CD4-positive, CD25-positive, alpha-beta regulatory T cell (primary cell): Measurements from ENCODE around the gene AKAP8L. TPM values are rescaled to one million over a fixed set of nuclear protein-coding genes. Genes with fewer than 3 reads are reported as not detected.
"Not testable (repeated sequence)": the region's sequence is repeated elsewhere in the genome, so short reads cannot be mapped to it uniquely, and the experiment has no call there.

ENCODE experiments used
- ATAC-seq, 2 donors: fragments of 150-1000 bp; cut with Tn5 transposase; one replicate each; pipeline ENCODE4 v1.10.0; 2021; ENCODE audit warnings: low read depth in 2 of 2, moderate number of reproducible peaks in 2 of 2, moderate library complexity in 1 of 2
- DNase-seq, 3 donors: peaks; one replicate each; pipeline versions ENCODE4 v3.0.0 to v3.0.0-alpha.2; 2012 to 2022; ENCODE audit warnings: mixed read lengths in 1 of 3
- H3K27ac ChIP-seq: one replicate; pipeline ENCODE4 v1.7.0; 2013; ENCODE audit warnings: mild to moderate bottlenecking, low read length; ENCODE audit not compliant: insufficient read depth, poor library complexity, severe bottlenecking
- H3K27me3 ChIP-seq: one replicate; pipeline ENCODE4 v1.7.0; 2013; ENCODE audit warnings: low read length; ENCODE audit not compliant: control insufficient read depth, insufficient read depth
- H3K36me3 ChIP-seq: one replicate; pipeline ENCODE4 v1.7.0; 2013; ENCODE audit warnings: mild to moderate bottlenecking, low read length, moderate library complexity; ENCODE audit not compliant: control insufficient read depth, insufficient read depth
- H3K4me1 ChIP-seq: 2 replicates; pipeline ENCODE4 v1.7.0; 2013; ENCODE audit warnings: mild to moderate bottlenecking, low read length; ENCODE audit not compliant: insufficient read depth, control insufficient read depth, poor library complexity, severe bottlenecking
- H3K4me3 ChIP-seq: one replicate; pipeline ENCODE4 v1.7.0; 2013; ENCODE audit warnings: low read depth, mild to moderate bottlenecking, low read length, moderate library complexity
- H3K9me3 ChIP-seq, 2 experiments: 1 replicate in 1 of 2; 2 replicates in 1 of 2; pipeline ENCODE4 v1.7.0; 2013; ENCODE audit warnings: low read length in 2 of 2, mild to moderate bottlenecking in 1 of 2, moderate library complexity in 1 of 2; ENCODE audit not compliant: control insufficient read depth in 2 of 2
- H3K27ac Mint-ChIP-seq, 3 donors: one replicate each; pipeline ENCODE4 v1.8.0; 2020 to 2022; ENCODE audit warnings: mild to moderate bottlenecking in 3 of 3, mixed read lengths in 3 of 3, moderate library complexity in 2 of 3
- H3K27me3 Mint-ChIP-seq: one replicate; pipeline ENCODE4 v1.8.0; 2022; ENCODE audit warnings: mild to moderate bottlenecking, mixed read lengths
- H3K36me3 Mint-ChIP-seq: one replicate; pipeline ENCODE4 v1.8.0; 2020; ENCODE audit warnings: mixed read lengths
- H3K4me1 Mint-ChIP-seq, 4 donors: one replicate each; pipeline ENCODE4 v1.8.0; 2020 to 2022; ENCODE audit warnings: mixed read lengths in 4 of 4, mild to moderate bottlenecking in 1 of 4
- H3K4me3 Mint-ChIP-seq, 4 donors: one replicate each; pipeline ENCODE4 v1.8.0; 2020 to 2022; ENCODE audit warnings: mild to moderate bottlenecking in 4 of 4, mixed read lengths in 4 of 4, moderate library complexity in 3 of 4
- H3K9me3 Mint-ChIP-seq, 7 donors: one replicate each; pipeline ENCODE4 v1.8.0; 2020 to 2022; ENCODE audit warnings: mixed read lengths in 7 of 7, mild to moderate bottlenecking in 3 of 7, moderate library complexity in 2 of 7
- polyA plus RNA-seq, 4 donors: library from polyadenylated mRNA; unstranded; fragments of 300-500 nt; fragmentation: Illumina TruSeq; gene quantifications; one replicate each; pipeline ENCODE4 v1.2.3, GENCODE V29; 2021
- total RNA-seq: library from RNA; stranded (reverse); gene quantifications from one replicate; pipeline ENCODE4 v1.2.3, GENCODE V29; 2022

Gene AKAP8L
- total and polyA plus RNA-seq, 5 donors from 2014 or later: 30.0 to 142 (median 37.7) TPM

GRCh38 chr19:15363791-15364190 lies 55.0 kb downstream of the AKAP8L start:
- H3K4me3 ChIP-seq, H3K27me3 Mint-ChIP-seq, H3K9me3 ChIP-seq, H3K4me3 Mint-ChIP-seq, H3K27me3 ChIP-seq, H3K9me3 Mint-ChIP-seq, DNase-seq, H3K27ac ChIP-seq, H3K4me1 ChIP-seq, H3K4me1 Mint-ChIP-seq, ATAC-seq, H3K27ac Mint-ChIP-seq: not testable (repeated sequence)
- peaks cover 22% of the 10 kb centered on the region for H3K36me3 Mint-ChIP-seq
- peaks cover 60% of the 10 kb centered on the region for H3K36me3 ChIP-seq

- not testable (repeated sequence) for H3K27me3 ChIP-seq, DNase-seq, H3K9me3 ChIP-seq, H3K27me3 Mint-ChIP-seq, H3K27ac ChIP-seq, H3K4me3 ChIP-seq, H3K4me1 Mint-ChIP-seq, H3K4me3 Mint-ChIP-seq, H3K9me3 Mint-ChIP-seq, H3K27ac Mint-ChIP-seq, ATAC-seq, H3K4me1 ChIP-seq
- H3K36me3 ChIP-seq: peaks cover 60% of the 10 kb centered on the region
- peaks cover 26% of the 10 kb centered on the region for H3K36me3 Mint-ChIP-seq
These were observed 55.7 kb downstream of the AKAP8L start for GRCh38 chr19:15363048-15363447.

- not testable (repeated sequence) for H3K27ac ChIP-seq, DNase-seq, H3K4me3 Mint-ChIP-seq, H3K27me3 ChIP-seq, H3K9me3 ChIP-seq, H3K4me3 ChIP-seq, H3K27ac Mint-ChIP-seq, H3K27me3 Mint-ChIP-seq, ATAC-seq, H3K4me1 ChIP-seq, H3K4me1 Mint-ChIP-seq, H3K9me3 Mint-ChIP-seq
- peaks cover 72% of the 10 kb centered on the region for H3K36me3 ChIP-seq
- H3K36me3 Mint-ChIP-seq: peaks cover 36% of the 10 kb centered on the region
These were observed 58.8 kb downstream of the AKAP8L start for GRCh38 chr19:15360015-15360414.

DNA sequence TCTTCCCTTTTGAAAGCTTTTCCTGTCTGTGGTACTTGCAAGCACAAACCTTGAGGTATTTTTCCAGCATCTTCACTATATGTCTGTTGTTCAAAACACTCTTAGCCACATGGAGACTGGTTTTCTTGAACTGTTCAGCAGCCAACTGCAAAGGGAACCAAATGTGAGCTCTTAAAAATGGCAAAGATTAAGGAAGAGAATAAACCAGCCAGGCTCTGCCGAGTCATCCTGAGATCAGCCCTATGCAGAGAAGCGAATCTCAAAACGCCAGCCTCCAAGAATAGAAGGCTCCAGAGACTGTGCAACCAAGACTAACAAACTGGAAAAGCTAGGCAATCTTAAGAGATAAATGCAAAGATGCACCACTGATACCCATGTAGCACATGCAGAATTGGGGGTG lies 59.9 kb downstream of the AKAP8L start:
- no peaks in the 10 kb centered on the region for H3K27me3 Mint-ChIP-seq
- H3K4me3 Mint-ChIP-seq: no peak overlapping the region
- Histone ChIP-seq H3K36me3 (peaks cover 75% of the 10 kb centered on the region), H3K9me3 (no peaks in the 10 kb centered on the region), H3K27me3 (no peaks in the 10 kb centered on the region), H3K27ac (no peak overlapping the region), H3K4me1 (peaks cover 6% of the 10 kb centered on the region), H3K4me3 (no peak overlapping the region)
- peaks cover 40% of the 10 kb centered on the region for H3K36me3 Mint-ChIP-seq
- no peaks in the 10 kb centered on the region for H3K9me3 Mint-ChIP-seq
- no peak for ATAC-seq
- peaks cover 0 to 8% (median 2%) of the 10 kb centered on the region in 4 donors for H3K4me1 Mint-ChIP-seq
- H3K27ac Mint-ChIP-seq: no peak overlapping the region
- DNase-seq: no peak

- no peak overlapping the region for H3K4me3 Mint-ChIP-seq
- DNase-seq (no peak), ATAC-seq (no peak)
- no peaks in the 10 kb centered on the region for H3K9me3 ChIP-seq
- peaks cover 6% of the 10 kb centered on the region for H3K4me1 ChIP-seq
- H3K9me3 Mint-ChIP-seq: no peaks in the 10 kb centered on the region
- H3K36me3 ChIP-seq: peaks cover 76% of the 10 kb centered on the region
- H3K4me1 Mint-ChIP-seq: peaks cover 0 to 8% (median under 1%) of the 10 kb centered on the region in 4 donors
- no peaks in the 10 kb centered on the region for H3K27me3 ChIP-seq
- H3K27ac ChIP-seq: no peak overlapping the region
- no peak overlapping the region for H3K4me3 ChIP-seq
- H3K36me3 Mint-ChIP-seq: peaks cover 38% of the 10 kb centered on the region
- no peaks in the 10 kb centered on the region for H3K27me3 Mint-ChIP-seq
- H3K27ac Mint-ChIP-seq: no peak overlapping the region
These were observed 60.9 kb downstream of the AKAP8L start for GRCh38 chr19:15357906-15358305.

DNA sequence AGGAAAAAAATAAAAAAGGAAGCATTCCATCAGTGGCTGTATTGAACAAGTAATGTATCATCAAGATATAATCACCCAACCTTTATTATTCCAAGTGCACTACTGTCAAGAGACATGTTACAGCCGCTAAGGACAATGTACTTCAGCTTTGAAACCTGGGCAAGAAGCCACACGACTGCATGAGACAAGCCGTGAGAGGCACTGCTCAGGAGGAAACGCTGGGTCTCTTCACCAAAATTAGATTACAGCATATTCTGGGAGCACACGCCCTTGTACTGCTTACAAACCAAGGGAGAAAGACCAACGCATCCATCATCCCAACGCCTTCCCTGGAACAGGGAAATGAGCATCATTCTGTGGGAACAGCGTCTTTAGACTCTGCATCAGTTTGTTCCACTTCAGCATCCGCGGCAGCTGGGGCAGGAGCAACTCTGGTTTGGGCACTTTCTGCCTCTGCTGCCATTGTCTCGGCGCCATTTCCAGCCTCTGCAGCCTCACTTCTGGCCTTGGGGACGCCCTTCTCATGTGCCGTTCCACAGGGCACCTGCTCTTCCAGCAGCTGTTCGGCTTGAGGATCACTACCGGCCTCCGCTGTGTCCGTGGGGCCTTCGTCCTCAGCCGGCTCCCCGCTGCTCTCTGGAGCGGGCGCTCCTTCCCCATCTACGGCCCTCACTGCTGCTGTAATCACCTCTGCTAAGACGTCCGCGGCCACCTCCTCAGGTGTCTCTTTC lies 64.1 kb downstream of the AKAP8L start:
- H3K36me3 ChIP-seq: peaks cover 54% of the 10 kb centered on the region
- H3K4me3 Mint-ChIP-seq: no peak overlapping the region
- H3K27me3 Mint-ChIP-seq: no peaks in the 10 kb centered on the region
- no peaks in the 10 kb centered on the region for H3K27me3 ChIP-seq
- H3K9me3 ChIP-seq: no peaks in the 10 kb centered on the region
- ATAC-seq (no peak), DNase-seq (no peak)
- H3K4me3 ChIP-seq: no peak overlapping the region
- peaks cover 31% of the 10 kb centered on the region for H3K36me3 Mint-ChIP-seq
- H3K27ac ChIP-seq: no peak overlapping the region
- H3K27ac Mint-ChIP-seq: peak overlapping the region in 1 of 3 donors; percentile 41
- peaks cover 0 to 8% (median under 1%) of the 10 kb centered on the region in 4 donors for H3K4me1 Mint-ChIP-seq
- H3K9me3 Mint-ChIP-seq: no peaks in the 10 kb centered on the region
- no peaks in the 10 kb centered on the region for H3K4me1 ChIP-seq

GRCh38 chr19:15353908-15354307 lies 64.9 kb downstream of the AKAP8L start:
- no peaks in the 10 kb centered on the region for H3K4me1 ChIP-seq
- no peak for ATAC-seq
- H3K27ac Mint-ChIP-seq: no peak overlapping the region
- DNase-seq: no peak
- H3K9me3 Mint-ChIP-seq: no peaks in the 10 kb centered on the region
- peaks cover 45% of the 10 kb centered on the region for H3K36me3 ChIP-seq
- H3K4me1 Mint-ChIP-seq: peaks cover 0 to 5% (median under 1%) of the 10 kb centered on the region in 4 donors
- no peak overlapping the region for H3K27ac ChIP-seq
- H3K36me3 Mint-ChIP-seq: peaks cover 27% of the 10 kb centered on the region
- H3K27me3 ChIP-seq: no peaks in the 10 kb centered on the region
- no peak overlapping the region for H3K4me3 ChIP-seq
- no peaks in the 10 kb centered on the region for H3K27me3 Mint-ChIP-seq
- no peak overlapping the region for H3K4me3 Mint-ChIP-seq
- no peaks in the 10 kb centered on the region for H3K9me3 ChIP-seq

- H3K27ac ChIP-seq, H3K4me3 Mint-ChIP-seq, ATAC-seq, H3K9me3 ChIP-seq, H3K4me1 Mint-ChIP-seq, H3K4me1 ChIP-seq, DNase-seq, H3K27me3 Mint-ChIP-seq, H3K27me3 ChIP-seq, H3K9me3 Mint-ChIP-seq, H3K4me3 ChIP-seq: not testable (repeated sequence)
- Mint-ChIP-seq H3K27ac (peak overlapping the region in 1 of 3 donors; percentile 38), H3K36me3 (peaks cover 16% of the 10 kb centered on the region)
- H3K36me3 ChIP-seq: peaks cover 33% of the 10 kb centered on the region
These were observed 66.3 kb downstream of the AKAP8L start for GRCh38 chr19:15352535-15352934.
